ENCODE data around the gene TP63. TPM values are rescaled to one million over a fixed set of nuclear protein-coding genes. Genes with fewer than 3 reads are reported as not detected.
A peak's percentile ranks its signal among the peaks of the same experiment; 100 is the strongest.

TP63 gene
- total RNA-seq, 1 donor from 2014 or later, result not detected

DNA sequence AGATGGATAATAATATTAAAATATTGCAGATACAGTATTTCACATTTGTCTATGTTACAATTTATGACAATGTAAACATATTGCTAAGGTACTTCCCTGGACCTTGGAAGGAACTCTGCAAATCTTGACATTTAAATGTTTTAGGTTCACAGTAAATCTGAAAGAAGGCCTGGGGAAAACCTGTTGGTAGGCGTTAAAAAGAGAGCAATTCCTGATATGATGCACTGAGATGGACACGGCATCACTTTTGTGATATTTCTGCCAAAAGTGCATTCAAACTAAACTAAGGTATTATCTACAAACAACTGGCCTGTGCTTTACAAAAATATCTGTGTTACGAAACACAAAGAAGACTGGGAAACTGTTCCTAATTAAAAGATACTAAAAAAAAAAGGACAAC lies 6.1 kb upstream of the TP63 start:
- DNase-seq (ENCODE audit: low read depth), result no peak
- TF ChIP-seq, protein P1, sequence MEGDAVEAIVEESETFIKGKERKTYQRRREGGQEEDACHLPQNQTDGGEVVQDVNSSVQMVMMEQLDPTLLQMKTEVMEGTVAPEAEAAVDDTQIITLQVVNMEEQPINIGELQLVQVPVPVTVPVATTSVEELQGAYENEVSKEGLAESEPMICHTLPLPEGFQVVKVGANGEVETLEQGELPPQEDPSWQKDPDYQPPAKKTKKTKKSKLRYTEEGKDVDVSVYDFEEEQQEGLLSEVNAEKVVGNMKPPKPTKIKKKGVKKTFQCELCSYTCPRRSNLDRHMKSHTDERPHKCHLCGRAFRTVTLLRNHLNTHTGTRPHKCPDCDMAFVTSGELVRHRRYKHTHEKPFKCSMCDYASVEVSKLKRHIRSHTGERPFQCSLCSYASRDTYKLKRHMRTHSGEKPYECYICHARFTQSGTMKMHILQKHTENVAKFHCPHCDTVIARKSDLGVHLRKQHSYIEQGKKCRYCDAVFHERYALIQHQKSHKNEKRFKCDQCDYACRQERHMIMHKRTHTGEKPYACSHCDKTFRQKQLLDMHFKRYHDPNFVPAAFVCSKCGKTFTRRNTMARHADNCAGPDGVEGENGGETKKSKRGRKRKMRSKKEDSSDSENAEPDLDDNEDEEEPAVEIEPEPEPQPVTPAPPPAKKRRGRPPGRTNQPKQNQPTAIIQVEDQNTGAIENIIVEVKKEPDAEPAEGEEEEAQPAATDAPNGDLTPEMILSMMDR (conservative IDR thresholded peaks at IDR 0.05; ENCODE audit: low read depth, low read length), result no peak
- no peak overlapping the region for H3K4me3 ChIP-seq (ENCODE audit: low read depth, low read length)

DNA sequence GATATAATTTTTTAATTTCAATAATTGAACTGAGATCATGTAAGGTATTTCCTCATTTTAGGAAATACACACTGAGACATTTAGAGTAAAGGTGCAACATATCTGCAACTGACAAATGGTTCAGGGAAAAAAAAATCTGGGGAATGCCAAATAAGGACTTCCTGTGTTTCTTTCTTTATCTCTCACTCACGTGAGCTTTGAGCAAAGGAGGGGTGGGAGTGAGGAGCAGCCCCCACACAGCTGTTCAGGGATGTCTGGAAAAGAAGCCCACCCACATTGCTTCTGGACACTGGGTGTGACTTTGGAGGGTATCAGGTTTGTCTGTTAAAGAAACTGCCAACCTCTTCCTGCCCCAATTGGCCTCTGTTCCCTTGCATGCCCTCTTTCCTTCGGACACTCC lies 5.6 kb upstream of the TP63 start:
- no peak for DNase-seq (ENCODE audit: low read depth)
- TF ChIP-seq, protein P1 (conservative IDR thresholded peaks at IDR 0.05; ENCODE audit: low read depth, low read length), result no peak
- no peak overlapping the region for H3K4me3 ChIP-seq (ENCODE audit: low read depth, low read length)

DNA sequence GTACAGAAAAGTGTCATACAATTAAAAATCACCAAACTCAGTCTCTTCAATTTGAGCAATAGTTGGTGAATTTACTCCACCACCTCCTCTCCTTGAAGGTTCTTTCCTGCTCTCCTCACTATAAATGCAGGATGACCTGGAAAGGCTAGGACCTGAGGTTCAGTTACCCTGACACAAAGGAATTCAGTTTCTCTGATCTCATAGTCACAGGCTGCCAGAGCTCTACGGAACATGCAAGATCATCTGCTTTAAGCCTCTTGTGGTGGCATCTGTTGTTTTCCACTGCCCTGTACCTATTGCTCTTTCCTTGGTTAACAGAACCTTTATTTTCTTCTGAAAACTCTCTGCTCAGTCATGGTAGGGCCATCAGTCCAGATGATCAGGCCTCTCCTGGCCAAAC lies 4.9 kb upstream of the TP63 start:
- TF ChIP-seq, protein P1 (conservative IDR thresholded peaks at IDR 0.05; ENCODE audit: low read depth, low read length), result no peak
- H3K4me3 ChIP-seq (ENCODE audit: low read depth, low read length), result no peak overlapping the region
- peak; percentile 7 for DNase-seq (ENCODE audit: low read depth)

DNA sequence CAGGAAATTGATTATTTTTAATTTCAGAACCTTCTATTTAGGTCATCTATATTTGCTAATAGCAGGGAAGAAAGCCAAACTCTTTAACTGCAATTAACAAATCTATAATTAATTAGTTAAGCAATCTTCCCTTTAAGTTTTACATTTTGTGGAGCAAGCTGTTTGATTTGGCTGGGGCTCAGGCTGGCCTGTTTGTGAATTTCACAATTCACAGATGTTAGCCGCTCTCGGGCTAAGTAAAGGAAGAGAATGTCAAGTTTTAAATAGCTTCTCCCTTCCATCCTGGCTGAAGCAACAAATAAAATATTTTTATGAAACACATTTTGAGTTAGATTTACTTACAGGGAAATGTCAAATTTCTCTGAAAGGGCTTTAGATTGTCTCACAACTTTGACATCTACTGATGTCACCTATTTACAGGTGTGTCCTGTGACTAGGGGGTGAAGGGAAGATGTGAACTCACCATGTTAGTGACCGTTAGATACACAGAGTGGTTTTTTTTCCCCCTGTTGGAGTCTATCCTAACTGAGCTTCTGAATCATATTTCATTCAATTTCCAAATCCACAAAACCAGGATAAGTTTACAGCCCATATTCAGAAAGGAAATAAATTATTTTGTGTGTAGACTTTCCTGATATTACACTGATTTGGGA lies 1.3 kb upstream of the TP63 start:
- TF ChIP-seq, protein P1 (conservative IDR thresholded peaks at IDR 0.05; ENCODE audit: low read depth, low read length), result no peak
- DNase-seq (ENCODE audit: low read depth), result no peak
- no peak overlapping the region for H3K4me3 ChIP-seq (ENCODE audit: low read depth, low read length)

DNA sequence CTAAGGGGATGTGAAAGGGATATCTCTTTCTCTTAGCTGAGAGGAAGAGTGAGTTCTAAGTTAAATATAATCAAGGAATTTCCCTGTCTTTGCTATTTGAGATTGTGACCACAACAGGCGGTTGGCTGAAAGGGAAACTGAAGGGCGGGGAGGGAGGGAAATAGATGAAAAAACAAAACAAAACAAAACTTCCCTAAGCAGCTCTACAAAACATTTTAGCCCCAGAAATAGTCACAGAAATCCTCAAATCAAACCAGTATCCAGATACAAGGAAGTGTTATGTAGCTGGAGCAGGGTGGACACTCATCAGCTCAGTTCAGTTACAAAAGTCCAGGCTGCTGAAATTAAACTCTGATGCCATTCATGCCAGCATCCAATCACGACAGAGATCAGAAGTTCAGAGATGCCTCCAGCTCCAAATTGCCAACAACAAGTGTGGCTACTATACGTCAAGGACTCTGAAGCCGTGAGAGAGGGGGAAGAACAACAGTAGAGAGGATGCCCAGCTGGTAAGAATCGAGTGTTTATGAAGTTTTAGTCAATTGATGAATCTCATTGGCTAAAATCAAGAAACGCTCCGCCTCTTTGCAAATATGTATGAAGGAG lies 319 bp upstream of the TP63 start:
- no peak for DNase-seq (ENCODE audit: low read depth)
- no peak overlapping the region for H3K4me3 ChIP-seq (ENCODE audit: low read depth, low read length)
- TF ChIP-seq, protein P1 (conservative IDR thresholded peaks at IDR 0.05; ENCODE audit: low read depth, low read length), result no peak

DNA sequence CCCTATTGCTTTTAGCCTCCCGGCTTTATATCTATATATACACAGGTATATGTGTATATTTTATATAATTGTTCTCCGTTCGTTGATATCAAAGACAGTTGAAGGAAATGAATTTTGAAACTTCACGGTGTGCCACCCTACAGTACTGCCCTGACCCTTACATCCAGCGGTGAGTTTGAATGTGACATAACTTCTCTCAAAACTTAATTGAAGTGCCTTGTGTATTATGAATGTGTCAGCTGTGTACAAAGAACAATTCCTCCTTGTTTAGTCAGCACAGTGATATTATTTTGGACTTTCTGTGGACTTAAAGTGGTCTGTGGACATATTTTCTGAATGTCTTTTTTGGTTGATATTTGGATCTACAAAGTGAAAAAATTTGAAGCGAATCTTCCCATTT lies 220 bp downstream of the TP63 start:
- TF ChIP-seq, protein P1 (conservative IDR thresholded peaks at IDR 0.05; ENCODE audit: low read depth, low read length), result no peak
- DNase-seq (ENCODE audit: low read depth), result no peak
- H3K4me3 ChIP-seq (ENCODE audit: low read depth, low read length), result no peak overlapping the region

DNA sequence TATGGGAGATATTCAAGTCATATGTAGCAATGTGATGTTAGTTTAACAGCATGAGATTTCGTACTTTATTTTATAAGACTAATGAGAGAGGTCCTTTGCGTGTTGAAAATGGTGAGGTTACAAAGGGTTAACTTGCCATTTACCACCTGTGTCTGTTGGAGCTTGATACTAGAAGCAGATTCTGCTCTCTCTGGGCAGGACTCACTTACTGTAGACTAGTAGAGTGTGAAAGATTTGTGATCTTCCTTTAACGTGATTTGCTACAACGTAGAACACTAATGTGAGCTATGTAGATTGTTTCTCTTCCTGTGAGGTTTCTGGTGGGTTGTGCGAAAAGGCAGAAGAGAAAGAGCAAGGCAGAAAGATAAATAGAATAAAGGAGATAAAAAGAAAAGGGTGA lies 1.1 kb downstream of the TP63 start:
- TF ChIP-seq, protein P1 (conservative IDR thresholded peaks at IDR 0.05; ENCODE audit: low read depth, low read length), result no peak
- H3K4me3 ChIP-seq (ENCODE audit: low read depth, low read length), result no peak overlapping the region
- DNase-seq (ENCODE audit: low read depth), result no peak
